OCI-LY3 (cell line): ENCODE measurements around the gene ERG.

Source experiments
- H2AFZ ChIP-seq: fragments of 200-600, 300-600 bp; shearing (Covaris generic); 2 replicates; pipeline ENCODE4 v1.6.0; 2014; ENCODE audit warnings: antibody characterized with exemption, low read depth, low read length
- H3K27ac ChIP-seq: fragments of 200-600, 300-600 bp; sonication (generic); 2 replicates; pipeline ENCODE4 v1.5.1; 2014; ENCODE audit warnings: mild to moderate bottlenecking, low read length, moderate library complexity, mixed read lengths
- H3K27me3 ChIP-seq: fragments of 200-600, 300-600 bp; sonication (generic); 2 replicates; pipeline ENCODE4 v1.6.1; 2014; ENCODE audit warnings: low read depth, low read length, mixed read lengths
- H3K36me3 ChIP-seq: fragments of 200-600, 300-600 bp; sonication (generic); replicated peaks from 2 replicates; pipeline ENCODE3; 2014; ENCODE audit warnings: low read depth, low read length, mixed read lengths
- H3K4me1 ChIP-seq: fragments of 300-600, 200-600 bp; sonication (generic); 2 replicates; pipeline ENCODE4 v1.6.1; 2014; ENCODE audit warnings: low read length, mixed read lengths
- H3K4me2 ChIP-seq: fragments of 200-600, 300-600 bp; sonication (generic); 2 replicates; pipeline ENCODE4 v1.6.1; 2014; ENCODE audit warnings: low read length, mixed read lengths
- H3K4me3 ChIP-seq: fragments of 300-600, 200-600 bp; sonication (generic); 2 replicates; pipeline ENCODE4 v1.5.1; 2014; ENCODE audit warnings: antibody characterized with exemption, mild to moderate bottlenecking, low read length, moderate library complexity
- H3K79me2 ChIP-seq: fragments of 300-600, 200-600 bp; shearing (Covaris generic); 2 replicates; pipeline ENCODE4 v1.6.1; 2014; ENCODE audit warnings: mild to moderate bottlenecking, low read length, mixed read lengths
- H3K9ac ChIP-seq: fragments of 300-600, 200-600 bp; shearing (Covaris generic); 2 replicates; pipeline ENCODE4 v1.6.0; 2014; ENCODE audit warnings: mild to moderate bottlenecking, low read length, moderate library complexity
- H3K9me3 ChIP-seq: fragments of 200-600, 300-600 bp; shearing (Covaris generic); 2 replicates; pipeline ENCODE4 v1.6.1; 2014; ENCODE audit warnings: low read length, mixed read lengths; ENCODE audit not compliant: insufficient read depth
- H4K20me1 ChIP-seq: fragments of 200-600, 300-600 bp; sonication (generic); 2 replicates; pipeline ENCODE4 v1.6.1; 2016; ENCODE audit warnings: low read length, mixed read lengths; ENCODE audit not compliant: insufficient read depth
- EZH2phosphoT487 ChIP-seq: fragments of 200-600 bp; shearing (Covaris generic); IDR thresholded peaks from 2 replicates; pipeline ENCODE4 v1.6.1; 2018; ENCODE audit warnings: antibody characterized with exemption, mixed run types, low read depth
- TF ChIP-seq, protein P1 (sequence below): fragments of 200-600, 300-600 bp; sonication (generic); IDR thresholded peaks from 2 replicates; pipeline ENCODE4 v1.5.1; 2014; ENCODE audit warnings: antibody characterized with exemption, low read length, low read depth

ERG gene

DNA sequence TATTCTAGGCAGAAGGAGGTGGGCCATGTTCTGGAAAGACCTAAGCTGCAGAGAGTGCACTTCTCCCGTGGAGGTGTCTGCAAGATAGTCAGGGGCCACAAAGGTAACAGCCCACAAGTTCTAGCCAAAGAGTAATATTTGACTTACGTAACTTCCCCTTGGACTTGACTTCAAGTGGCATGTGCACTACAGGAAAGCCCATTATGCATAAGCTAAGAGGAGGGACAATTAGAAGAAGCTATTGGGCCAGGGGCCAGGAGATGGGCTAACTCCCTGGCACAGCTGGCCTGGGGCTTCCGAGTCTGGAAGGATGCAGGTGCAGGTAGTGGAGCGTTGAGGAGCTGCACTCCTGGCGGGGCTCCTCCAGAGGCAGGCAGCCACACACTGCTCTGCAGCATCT is 58.3 kb downstream of the ERG start:
- H3K79me2 ChIP-seq = no peaks in the 10 kb centered on the region
- H3K9me3 ChIP-seq = no peaks in the 10 kb centered on the region
- H3K27ac ChIP-seq = no peak overlapping the region
- no peak overlapping the region for H2AFZ ChIP-seq
- H3K4me1 ChIP-seq = no peaks in the 10 kb centered on the region
- H3K4me3 ChIP-seq = no peak overlapping the region
- no peaks in the 10 kb centered on the region for H4K20me1 ChIP-seq
- no peak for TF ChIP-seq EZH2phosphoT487
- TF ChIP-seq, protein P1, sequence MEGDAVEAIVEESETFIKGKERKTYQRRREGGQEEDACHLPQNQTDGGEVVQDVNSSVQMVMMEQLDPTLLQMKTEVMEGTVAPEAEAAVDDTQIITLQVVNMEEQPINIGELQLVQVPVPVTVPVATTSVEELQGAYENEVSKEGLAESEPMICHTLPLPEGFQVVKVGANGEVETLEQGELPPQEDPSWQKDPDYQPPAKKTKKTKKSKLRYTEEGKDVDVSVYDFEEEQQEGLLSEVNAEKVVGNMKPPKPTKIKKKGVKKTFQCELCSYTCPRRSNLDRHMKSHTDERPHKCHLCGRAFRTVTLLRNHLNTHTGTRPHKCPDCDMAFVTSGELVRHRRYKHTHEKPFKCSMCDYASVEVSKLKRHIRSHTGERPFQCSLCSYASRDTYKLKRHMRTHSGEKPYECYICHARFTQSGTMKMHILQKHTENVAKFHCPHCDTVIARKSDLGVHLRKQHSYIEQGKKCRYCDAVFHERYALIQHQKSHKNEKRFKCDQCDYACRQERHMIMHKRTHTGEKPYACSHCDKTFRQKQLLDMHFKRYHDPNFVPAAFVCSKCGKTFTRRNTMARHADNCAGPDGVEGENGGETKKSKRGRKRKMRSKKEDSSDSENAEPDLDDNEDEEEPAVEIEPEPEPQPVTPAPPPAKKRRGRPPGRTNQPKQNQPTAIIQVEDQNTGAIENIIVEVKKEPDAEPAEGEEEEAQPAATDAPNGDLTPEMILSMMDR = no peak
- H3K9ac ChIP-seq = no peak overlapping the region
- H3K36me3 ChIP-seq = no peaks in the 10 kb centered on the region
- no peak overlapping the region for H3K4me2 ChIP-seq
- no peaks in the 10 kb centered on the region for H3K27me3 ChIP-seq

DNA sequence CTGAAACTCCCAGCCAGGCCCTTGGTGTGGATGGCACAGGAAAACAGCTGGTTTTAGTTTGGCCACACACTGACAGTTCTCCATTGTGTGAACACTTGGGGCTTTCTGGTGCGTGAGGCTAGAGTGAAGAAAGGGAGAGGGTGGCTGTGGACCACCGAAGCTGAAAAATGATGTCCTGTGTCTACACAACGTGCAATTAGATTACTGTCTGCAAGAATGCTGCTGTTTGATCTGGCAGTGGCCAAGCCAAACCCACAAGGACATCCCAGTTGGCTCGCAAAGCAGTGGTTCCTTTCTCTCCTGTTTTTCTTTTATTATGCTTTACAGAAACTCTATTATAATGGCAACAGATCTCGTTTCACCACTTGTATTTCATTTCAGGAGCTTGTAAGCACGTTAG is 58.9 kb downstream of the ERG start:
- Histone ChIP-seq H3K36me3 (no peaks in the 10 kb centered on the region), H3K9ac (no peak overlapping the region), H3K9me3 (no peaks in the 10 kb centered on the region), H3K27me3 (no peaks in the 10 kb centered on the region), H3K27ac (no peak overlapping the region), H3K79me2 (no peaks in the 10 kb centered on the region), H3K4me3 (no peak overlapping the region), H3K4me1 (no peaks in the 10 kb centered on the region), H2AFZ (no peak overlapping the region), H4K20me1 (no peaks in the 10 kb centered on the region), H3K4me2 (no peak overlapping the region)
- TF ChIP-seq, protein P1 = no peak
- TF ChIP-seq EZH2phosphoT487 = no peak

DNA sequence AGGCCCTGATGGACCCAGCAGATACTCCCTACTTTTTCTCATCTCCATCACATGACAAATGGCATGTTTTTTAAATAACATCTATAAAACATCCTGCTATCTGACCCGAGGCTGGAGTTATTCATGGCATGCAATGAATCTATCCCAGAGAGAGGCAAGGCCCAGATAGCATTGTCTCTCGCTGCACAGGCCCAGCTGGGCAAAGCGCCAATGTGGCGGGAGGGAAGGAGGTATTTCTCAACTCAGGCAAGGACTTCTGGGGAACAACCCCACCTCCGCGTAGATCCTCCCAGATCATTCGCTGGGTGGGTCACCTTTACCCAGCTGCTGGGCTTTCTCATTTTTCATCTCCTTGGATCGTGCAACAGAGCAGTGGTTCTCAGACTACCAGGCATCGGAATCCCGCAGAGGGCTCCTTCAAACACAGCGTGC is 59.8 kb downstream of the ERG start:
- Histone ChIP-seq H3K27me3 (no peaks in the 10 kb centered on the region), H3K79me2 (no peaks in the 10 kb centered on the region), H3K9ac (no peak overlapping the region), H4K20me1 (no peaks in the 10 kb centered on the region), H3K4me3 (no peak overlapping the region), H2AFZ (no peak overlapping the region), H3K4me1 (no peaks in the 10 kb centered on the region), H3K4me2 (no peak overlapping the region), H3K27ac (no peak overlapping the region), H3K9me3 (no peaks in the 10 kb centered on the region), H3K36me3 (no peaks in the 10 kb centered on the region)
- TF ChIP-seq EZH2phosphoT487 = no peak
- TF ChIP-seq, protein P1 = no peak

DNA sequence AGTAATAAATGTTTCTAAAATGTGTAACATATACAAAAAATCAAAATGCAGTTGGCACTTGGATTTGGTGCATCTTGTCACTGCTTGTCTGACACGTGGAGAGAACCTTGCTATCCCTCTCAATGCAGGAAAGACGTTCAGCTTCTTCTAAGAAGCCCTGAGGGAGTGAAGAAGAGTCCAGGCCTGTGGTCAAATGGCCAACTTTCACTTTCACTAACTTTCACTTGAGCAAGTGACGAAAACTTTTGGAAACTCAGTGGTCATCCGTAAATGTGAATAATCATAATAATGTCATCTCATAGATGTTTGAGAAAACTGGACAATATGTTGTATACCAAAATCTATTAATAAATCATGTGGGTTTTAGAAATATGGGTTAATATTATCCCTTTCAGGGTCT is 61.9 kb downstream of the ERG start:
- H3K27me3 ChIP-seq = no peaks in the 10 kb centered on the region
- no peaks in the 10 kb centered on the region for H4K20me1 ChIP-seq
- H3K27ac ChIP-seq = no peak overlapping the region
- no peaks in the 10 kb centered on the region for H3K79me2 ChIP-seq
- H3K4me1 ChIP-seq = no peaks in the 10 kb centered on the region
- H2AFZ ChIP-seq = no peak overlapping the region
- H3K9me3 ChIP-seq = no peaks in the 10 kb centered on the region
- TF ChIP-seq, protein P1 = no peak
- TF ChIP-seq EZH2phosphoT487 = no peak
- H3K36me3 ChIP-seq = no peaks in the 10 kb centered on the region
- no peak overlapping the region for H3K4me3 ChIP-seq
- no peak overlapping the region for H3K4me2 ChIP-seq
- no peak overlapping the region for H3K9ac ChIP-seq
